Stimulated activated CD8-positive, alpha-beta memory T cell treated with anti-CD3 and anti-CD28 coated beads, Interleukin-15, amount 100 ng/mL, for 24 hours (primary cell): ENCODE measurements around the gene ZNF91.
A peak's percentile ranks its signal among the peaks of the same experiment; 100 is the strongest.
"Not testable (repeated sequence)": the region's sequence is repeated elsewhere in the genome, so short reads cannot be mapped to it uniquely, and the experiment has no call there.

Source experiments
- DNase-seq: peaks from one replicate; pipeline ENCODE4 v3.0.0-alpha.2; 2020; ENCODE audit warnings: low read depth

The ZNF91 gene

GRCh38 chr19:23395041-23395721 is at the start of gene ZNF91:
ZNF91 (minus strand) TSS chr19:23395471; CDS start chr19:23395354, 117 bp downstream.
- peak; percentile 59 for DNase-seq

- DNase-seq = no peak
These were observed 45.5 kb upstream of the ZNF91 start for GRCh38 chr19:23440791-23441190.

- DNase-seq = no peak
These were observed 44.9 kb upstream of the ZNF91 start for GRCh38 chr19:23440207-23440606.

- no peak for DNase-seq
These were observed 44.4 kb upstream of the ZNF91 start for GRCh38 chr19:23439623-23440022.

GRCh38 chr19:23437901-23438300 is 42.6 kb upstream of the ZNF91 start:
- DNase-seq = no peak

- DNase-seq = no peak
These were observed 41.7 kb upstream of the ZNF91 start for GRCh38 chr19:23436944-23437343.

GRCh38 chr19:23436318-23436717 is 41.0 kb upstream of the ZNF91 start:
- no peak for DNase-seq

- no peak for DNase-seq
These were observed 25.6 kb upstream of the ZNF91 start for GRCh38 chr19:23420824-23421223.

GRCh38 chr19:23419261-23419660 is 24.0 kb upstream of the ZNF91 start:
- not testable (repeated sequence) for DNase-seq

- no peak for DNase-seq
These were observed 20.4 kb upstream of the ZNF91 start for GRCh38 chr19:23415561-23416191.

GRCh38 chr19:23415034-23415433 is 19.8 kb upstream of the ZNF91 start:
- DNase-seq = no peak

- no peak for DNase-seq
These were observed 14.9 kb upstream of the ZNF91 start for GRCh38 chr19:23410155-23410554.

- no peak for DNase-seq
These were observed 14.2 kb upstream of the ZNF91 start for GRCh38 chr19:23409392-23410048.

GRCh38 chr19:23407616-23408133 is 12.4 kb upstream of the ZNF91 start:
- no peak for DNase-seq

- DNase-seq = no peak
These were observed 11.4 kb upstream of the ZNF91 start for GRCh38 chr19:23406721-23407120.

GRCh38 chr19:23406091-23406490 is 10.8 kb upstream of the ZNF91 start:
- no peak for DNase-seq

GRCh38 chr19:23404676-23405075 is 9.4 kb upstream of the ZNF91 start:
- DNase-seq = no peak

GRCh38 chr19:23403581-23404324 is 8.5 kb upstream of the ZNF91 start:
- DNase-seq = no peak

GRCh38 chr19:23403052-23403451 is 7.8 kb upstream of the ZNF91 start:
- DNase-seq = no peak

- DNase-seq = no peak
These were observed 7.1 kb upstream of the ZNF91 start for GRCh38 chr19:23402388-23402787.

- DNase-seq = no peak
These were observed 5.9 kb upstream of the ZNF91 start for GRCh38 chr19:23401086-23401610.

- no peak for DNase-seq
These were observed 4.2 kb upstream of the ZNF91 start for GRCh38 chr19:23399443-23399842.
